GM19467 (cell line): ENCODE results near the gene JADE3.

Experiments
- ATAC-seq: cut with Tn5 transposase; IDR thresholded peaks from one replicate; pipeline ENCODE4 v1.9.1; 2021; ENCODE audit warnings: mild to moderate bottlenecking, moderate library complexity; ENCODE audit not compliant: unreplicated experiment

The JADE3 gene

DNA sequence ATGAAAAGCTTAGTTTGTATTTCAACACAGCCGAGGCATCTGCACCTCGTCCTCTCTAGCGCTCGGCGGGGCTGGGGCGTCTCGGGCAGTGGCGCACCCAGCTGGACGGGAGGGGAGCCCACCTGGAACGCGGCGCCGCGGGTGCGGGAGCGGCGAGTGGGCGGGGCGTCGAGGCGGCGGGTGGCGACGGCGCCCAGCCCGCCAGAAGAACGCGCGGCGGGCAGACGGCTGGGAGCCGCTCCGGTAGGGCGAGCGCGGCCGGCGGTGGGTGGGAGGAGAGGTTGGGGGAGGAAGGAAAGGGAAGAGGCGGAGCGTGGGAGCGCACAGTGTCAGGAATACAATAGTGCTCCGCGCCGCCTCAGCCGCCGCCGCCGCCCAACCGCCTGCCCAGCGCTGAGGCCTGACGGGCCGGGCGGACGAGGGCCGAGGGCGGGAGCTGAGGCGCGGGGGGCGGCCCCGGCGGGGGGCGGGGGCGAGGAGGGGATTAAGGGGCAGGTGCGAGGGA, at the start of gene JADE3:
JADE3 (plus strand) TSS at position 324 of the 505 bp plus-strand sequence. CDS start 72,474 bp downstream, outside the sequence.
- no peak for ATAC-seq

DNA sequence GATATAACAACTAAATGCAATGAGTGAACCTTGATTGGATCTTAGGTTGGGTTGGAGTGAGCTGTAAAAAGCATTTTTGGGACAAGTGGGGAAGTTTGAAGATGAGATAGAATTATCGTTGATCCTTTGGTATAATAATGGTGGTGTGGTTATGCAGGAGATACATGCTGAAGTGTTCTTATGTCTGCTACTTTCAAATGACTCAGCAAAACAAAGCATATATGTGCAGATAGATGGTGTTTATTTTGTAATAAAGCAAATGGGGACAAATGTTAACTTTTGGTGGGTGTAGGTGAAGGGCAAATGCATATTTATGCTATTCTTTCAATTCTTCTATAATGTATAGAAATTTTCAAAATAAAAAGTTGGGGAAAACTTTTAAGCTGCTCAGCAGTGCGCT, 49.1 kb upstream of the JADE3 start:
- no peak for ATAC-seq

DNA sequence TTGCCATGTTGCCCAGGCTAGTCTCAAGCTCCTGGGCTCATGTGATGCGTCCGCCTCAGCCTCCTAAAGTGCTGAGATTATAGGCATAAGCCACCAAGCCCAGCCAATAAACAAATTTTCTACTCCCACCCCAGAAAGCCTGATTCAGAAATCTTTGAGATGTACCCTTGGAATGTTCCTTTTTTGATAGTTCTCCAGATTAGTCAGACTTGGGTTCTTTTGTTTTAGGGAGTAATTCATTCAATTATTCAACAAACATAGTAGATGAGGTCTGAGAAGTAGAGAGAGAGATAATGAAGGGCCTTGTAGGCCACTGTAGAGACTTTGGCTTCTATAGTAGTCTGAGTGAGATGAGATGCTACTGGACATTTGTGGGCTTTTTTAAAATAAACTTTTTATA, 47.6 kb upstream of the JADE3 start:
- no peak for ATAC-seq

DNA sequence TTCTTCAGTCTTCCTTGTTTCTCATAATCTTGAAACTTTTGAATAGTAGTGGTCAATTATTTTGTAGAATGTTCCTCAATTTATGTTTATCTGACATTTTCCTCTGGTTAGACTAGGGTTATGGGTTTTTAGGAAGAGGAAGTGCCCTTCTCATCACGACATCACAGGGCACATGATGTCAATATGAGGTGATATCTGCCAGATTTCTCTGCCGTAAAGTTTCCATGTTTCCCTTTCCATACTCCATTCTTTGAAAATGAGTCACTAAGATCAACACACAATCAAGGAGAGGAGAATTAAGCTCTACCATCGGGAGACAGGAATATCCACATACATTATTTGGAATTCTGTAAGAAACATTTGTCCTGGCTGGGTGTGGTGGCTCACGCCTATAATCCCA, 46.9 kb upstream of the JADE3 start:
- ATAC-seq = no peak

DNA sequence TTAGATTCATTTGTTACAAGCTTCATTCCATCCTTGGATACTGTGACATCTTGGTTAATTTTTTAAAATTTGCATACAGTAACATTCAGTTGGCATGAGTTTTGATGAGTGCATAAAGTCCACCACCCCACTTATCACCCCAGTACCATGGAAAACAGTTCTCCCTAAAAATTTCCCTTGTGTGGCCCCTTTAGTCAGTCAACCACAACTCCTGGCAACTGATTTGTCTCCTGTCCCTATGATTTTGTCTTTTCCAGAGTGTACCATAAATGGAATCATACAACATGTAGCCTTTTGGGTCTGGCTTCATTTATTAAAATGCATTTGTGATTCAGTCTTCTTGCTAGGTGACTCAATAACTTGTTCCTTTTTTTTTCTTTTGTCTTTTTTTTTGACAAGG, 45.5 kb upstream of the JADE3 start:
- ATAC-seq = no peak

DNA sequence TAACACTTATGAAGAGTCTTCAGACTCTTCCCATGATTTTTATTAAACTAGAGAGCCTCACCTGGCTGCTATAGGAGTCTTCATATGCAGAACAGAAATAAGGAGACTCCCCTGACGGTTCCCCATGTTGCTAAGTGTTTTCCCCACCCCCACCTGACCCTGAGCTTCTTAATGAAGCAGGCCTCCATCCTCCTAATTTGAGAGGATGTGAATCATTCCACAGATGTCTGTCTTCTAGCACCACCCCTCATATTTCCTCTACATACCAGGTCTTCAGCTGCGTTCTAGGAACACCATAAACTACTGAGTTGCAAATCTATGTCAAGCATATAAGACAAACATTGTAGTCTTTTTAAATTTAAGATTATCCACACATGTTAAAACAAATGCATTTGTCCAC, 38.5 kb upstream of the JADE3 start:
- ATAC-seq = no peak

DNA sequence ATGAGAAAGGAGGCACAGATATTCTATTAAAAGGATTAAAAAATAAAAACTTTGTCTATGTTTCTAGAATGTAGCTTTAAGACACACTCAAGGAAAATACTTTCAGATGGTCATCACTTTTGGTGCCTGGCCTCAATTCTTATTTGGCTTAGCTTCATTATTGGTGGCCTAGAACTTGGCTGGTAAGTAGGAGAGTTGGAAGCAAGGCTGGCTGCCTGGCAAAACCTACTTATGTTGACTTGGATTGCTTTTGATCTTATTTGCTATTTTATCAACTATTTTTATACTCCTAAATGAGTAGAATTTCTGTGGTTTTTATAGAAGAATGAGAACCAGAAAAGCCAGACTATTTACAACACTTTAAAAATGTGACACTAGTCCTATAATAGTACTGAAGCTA, 35.3 kb upstream of the JADE3 start:
- ATAC-seq = no peak

DNA sequence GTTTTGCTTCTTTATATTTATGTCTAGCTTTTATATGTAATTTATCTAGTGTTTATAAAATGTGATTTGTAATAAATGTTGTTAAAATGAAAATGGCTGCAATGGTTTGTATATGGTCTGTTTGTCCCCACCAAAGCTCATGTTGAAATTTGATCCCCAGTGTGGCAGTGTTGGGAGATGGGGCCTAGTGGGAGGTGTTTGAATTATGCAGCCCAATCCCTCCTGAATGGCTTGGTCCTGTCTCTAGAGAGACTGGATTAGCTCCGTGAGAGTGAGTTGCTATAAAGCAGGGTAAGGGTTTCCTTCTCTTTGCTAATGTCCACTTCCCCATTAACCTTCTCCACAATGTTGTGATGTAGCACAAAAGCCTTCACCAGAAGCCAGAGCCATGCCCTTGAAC, 30.0 kb upstream of the JADE3 start:
- ATAC-seq = no peak

DNA sequence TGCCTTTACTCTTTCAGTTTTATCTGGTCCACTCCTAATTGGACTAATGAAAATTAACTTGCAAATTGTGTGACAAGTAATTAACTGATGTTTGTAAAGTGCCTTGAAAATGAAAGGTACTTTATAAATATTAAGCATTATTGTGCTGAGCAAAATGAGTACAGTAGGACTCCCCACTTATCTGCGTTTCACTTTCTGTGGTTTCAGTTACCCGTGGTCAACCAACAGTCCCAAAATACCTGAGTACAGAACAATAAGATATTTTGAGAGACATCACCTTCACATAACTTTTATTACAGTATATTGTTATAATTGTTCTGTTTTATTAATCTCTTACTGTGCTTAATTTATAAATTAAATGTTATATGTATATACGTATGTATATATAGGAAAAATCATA, 27.4 kb upstream of the JADE3 start:
- ATAC-seq = no peak

DNA sequence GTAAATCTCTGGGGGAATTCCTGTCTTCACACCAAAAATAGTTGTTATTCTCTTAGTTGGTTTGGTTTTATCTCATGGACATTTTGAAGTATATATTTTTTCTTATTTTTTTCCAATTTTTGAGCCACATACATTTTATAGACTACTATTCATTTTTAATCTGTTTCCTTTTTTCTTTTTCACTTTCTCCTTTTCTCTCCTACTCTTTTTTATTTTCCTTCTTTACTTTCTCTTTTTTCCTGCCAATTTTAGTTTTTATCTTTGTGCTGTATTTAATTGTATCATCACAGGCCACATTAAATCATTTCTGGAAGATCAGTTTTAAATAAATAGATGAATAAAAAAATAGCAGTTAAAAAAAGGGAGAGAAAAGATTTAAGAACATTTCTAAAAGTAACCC, 14.0 kb upstream of the JADE3 start:
- ATAC-seq = no peak

DNA sequence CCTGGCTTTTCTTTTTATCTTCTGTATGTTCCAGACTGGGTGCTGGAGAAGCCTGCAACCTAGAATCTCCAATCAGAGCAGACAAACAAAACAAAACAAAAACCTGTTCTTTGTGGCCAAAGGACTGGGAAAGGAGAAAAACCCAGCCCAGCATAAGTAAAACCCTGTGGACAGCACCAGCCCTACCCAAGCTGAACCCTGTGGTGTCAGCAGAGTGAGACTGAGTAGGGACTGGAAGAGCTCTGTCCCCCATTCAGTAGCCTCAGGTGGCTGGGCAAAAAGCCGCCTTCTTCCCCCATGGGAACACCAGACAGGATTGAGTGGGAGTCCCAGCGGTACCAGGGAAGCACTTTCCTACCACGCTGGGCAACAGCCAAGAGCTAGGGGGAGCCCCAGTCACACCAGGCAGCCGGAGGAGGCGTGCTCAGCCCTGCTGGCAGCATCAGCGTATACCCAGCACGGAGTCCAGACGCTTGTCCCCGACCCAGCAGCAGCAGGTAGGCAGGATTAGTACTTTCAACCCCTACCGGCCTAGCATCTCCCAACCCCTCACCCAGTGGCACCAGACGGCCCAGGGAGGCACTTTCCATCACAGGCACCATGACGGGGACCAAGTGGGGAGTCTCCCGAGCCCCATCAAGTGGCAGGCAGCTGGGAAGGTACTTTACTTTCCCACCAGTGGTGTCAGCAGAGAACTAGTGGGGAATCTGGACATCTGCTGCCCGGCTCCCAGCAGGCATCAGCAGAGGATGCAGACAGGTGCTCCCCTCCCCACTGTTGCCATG, 8.6 kb upstream of the JADE3 start:
- ATAC-seq = peak; percentile 93

DNA sequence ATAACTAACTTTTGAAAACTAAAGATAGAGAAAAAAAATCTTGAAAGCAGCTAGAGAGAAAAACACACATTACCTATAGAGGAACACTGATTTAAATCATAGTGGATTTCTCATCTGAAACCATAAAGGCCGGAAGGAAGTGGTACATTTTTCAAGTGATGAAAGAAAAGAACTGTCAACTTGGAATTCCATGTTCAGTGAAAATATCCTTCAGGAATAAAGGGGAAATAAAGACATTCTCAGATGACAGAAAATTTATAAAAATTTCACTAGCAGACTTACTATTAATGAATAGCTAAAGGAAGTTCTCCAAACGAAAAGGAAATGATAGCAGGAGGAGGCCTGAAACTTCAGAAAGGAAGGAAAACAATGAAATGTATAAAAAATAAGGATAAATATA, 7.6 kb upstream of the JADE3 start:
- ATAC-seq = no peak

DNA sequence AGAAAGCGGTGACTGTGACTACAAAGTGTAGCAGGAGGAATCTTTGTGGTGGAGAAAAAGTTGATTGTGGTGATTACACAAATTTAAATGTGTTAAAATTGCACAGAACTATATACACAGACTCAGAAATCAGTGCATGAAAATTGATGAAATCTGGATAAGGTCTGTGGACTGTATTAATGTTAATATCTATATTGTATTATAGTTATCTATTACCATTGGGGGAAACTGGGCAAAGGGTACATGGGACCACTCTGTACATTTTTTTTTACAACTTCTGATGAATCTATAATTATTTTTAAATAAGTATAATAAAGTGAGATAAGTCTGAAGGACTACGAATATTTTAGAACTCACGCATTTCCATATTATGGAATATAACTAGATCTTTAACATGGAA, 1.8 kb upstream of the JADE3 start:
- ATAC-seq = no peak

DNA sequence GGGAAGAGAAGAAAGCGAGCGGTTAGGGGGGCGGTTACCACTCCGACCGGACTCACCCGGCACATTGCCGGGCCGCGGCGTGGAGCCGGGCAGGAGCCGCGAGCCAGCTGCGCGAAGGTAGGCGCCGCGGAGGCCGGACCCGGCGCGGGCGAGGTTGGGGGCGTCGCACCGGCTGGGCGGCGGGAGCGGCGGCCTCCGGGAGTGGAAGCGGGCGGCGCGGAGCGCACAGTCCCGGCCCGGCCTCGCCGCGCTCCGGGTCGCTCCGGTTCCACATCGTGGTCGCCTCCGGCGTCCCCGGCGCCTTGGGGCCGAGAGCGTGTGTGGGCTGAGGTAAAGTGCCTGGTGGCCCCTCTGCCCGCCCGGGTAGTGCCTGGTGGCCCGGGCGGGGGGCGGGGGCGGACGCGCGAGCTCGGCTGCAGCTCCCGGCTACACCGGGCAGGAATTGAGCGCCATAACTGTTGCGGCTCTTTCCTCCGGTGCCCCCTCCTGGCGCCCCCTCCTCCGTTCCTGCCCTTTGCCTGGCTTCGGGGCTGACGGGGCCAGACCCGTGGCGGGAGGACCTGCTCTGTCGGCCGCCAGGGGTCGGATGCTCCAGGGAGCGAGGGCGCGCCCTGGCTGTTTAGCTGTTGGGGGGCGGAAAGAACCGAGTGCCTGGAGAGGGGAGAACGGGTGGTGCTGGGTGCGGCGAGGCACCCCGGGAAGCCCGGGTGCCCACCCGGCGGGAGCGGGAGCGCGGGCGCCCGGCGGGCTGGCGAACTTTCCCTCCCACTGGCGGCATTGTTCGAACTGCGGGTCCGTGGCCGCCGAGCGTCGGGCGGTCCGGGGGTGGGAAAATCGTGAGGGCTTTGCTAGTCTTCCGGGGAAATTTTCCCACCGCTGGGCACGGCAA, 626 bp downstream of the JADE3 start:
- no peak for ATAC-seq

DNA sequence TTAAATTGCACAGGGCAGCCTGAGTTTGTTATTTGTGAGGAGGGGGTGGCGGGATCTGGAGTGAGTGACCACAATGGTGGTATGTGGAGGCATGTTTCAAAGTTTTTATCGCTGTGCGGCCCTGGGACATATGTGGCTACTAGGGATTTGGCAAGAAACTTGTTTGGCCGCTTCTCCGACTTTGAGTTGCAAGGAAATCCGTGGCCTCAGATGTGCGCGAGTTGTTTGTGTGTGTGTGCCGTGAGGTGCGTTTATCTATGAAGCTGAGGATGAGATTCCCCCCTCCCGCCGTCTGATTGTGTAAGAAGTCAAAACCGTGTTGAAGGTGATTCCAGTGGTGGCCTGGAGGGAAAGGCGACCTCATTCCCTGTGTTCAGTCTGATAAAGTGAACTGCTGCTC, 1.4 kb downstream of the JADE3 start:
- ATAC-seq = no peak

DNA sequence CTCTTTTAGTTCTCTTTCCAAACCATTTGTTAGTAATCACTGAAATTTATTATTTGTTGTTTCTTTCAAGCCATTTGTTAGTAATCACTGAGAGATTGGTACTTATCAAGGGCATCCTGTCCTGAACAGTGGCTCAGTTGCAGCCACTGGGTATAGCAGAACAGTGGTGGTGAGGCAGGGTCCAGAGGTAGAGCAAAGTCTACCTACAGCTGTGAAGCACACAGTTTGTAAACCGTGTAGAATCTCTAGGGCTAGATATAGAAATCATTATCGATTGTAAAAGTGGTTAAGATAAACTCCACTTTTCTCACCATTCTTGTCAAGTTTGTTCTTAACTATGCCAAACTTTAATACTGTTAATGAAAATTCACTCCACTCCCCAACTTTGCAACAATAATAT, 4.1 kb downstream of the JADE3 start:
- ATAC-seq = no peak

DNA sequence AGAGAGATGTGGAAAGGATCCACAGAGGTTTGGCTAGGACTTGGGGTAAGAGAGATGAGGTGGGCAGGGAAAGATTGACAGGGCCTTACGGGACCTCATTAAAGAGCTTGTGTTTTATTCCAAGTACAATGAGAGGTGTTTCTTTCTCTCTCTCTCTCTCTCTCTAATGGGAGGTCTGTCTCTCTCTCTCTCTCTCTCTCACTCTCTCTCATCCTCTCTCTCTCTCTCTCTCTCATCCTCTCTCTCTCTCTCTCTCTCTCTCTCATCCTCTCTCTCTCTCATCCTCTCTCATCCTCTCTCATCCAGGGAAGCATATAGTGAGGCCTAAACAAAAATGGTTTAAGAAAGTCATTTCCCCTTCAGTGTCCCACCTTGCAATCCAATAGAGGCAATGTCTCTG, 5.4 kb downstream of the JADE3 start:
- ATAC-seq = no peak

DNA sequence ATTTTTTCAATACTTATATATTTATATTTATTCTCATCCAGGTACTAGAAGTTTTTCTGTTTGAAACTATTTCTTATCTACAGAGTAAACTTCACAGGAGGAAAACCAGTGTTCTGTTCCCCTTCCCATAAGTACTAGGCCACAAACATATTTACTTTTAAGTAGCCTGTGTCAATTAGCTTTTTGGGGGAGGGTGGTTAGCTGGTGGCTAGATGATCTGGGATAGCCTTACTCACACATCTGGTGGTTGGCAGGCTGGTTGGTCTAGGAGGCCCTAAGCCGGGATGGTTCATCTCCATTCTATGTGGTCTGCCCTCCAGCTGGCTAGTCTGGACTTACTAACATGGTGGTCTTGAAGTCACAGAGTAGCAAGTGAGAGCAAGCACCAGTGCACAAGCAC, 6.2 kb downstream of the JADE3 start:
- ATAC-seq = no peak

DNA sequence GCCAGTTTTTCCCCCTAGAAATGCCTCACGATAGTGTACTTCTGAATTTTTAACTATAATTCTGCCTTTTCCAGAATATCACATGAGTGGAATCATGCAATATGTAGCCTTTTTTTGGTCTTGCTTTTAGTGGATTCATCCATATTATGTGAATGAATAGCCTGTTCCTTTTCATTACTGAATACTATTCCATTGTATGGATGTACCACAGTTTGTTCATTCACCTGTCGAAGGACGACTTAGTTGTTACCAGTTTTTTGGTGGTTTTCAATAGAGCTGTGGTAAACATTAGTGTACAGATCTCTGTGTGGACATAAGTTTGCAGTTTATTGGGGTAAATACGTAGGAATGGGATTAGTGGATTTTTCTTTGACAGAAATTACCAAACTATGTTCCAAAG, 8.0 kb downstream of the JADE3 start:
- ATAC-seq = no peak

DNA sequence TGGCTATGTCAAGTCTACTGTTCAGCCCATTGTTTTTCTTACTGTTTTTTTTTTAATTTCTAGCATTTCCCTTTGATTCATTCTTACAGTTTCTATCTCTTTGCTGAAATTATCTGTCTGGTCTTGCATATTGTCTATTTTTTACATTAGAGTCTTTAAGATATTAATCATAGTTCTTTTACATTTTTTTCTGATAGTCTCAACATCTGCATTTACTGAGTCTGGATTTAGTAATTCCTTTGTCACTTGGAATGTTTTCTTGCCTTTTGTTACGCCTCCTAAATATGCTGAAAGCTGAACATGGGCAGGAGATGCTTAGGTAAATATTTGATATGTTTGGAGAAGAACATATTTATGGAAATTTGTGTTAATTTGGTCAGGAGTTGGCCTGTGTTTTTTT, 10.4 kb downstream of the JADE3 start:
- ATAC-seq = no peak

DNA sequence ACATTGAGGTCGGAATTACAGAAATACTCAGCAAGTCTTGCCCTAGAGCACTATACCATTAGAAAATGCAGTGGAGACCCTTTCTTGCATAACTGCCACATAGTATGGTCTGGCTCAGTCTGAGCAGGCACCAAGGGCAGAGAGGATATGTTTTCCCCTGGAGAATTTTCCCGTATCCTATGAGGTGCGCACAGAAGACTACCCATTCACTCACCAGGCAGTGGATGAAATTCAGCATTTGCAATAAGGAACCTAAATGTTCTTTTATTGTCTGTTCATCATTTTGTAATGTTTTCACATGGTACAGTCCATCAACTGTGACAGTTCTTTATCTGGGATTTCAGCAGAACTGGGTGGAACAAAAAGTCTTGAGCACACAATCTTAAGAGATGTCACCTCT, 15.5 kb downstream of the JADE3 start:
- no peak for ATAC-seq
